Breast epithelium (tissue), 4 donors: ENCODE results near the gene ADGRG1. TPM values are rescaled to one million over a fixed set of nuclear protein-coding genes. Genes with fewer than 3 reads are reported as not detected.
"Not testable (repeated sequence)": the region's sequence is repeated elsewhere in the genome, so short reads cannot be mapped to it uniquely, and the experiment has no call there.

ENCODE experiments used
- DNase-seq, 2 donors: peaks; one replicate each; pipeline ENCODE4 v3.0.0-alpha.2; 2019; ENCODE audit warnings: low spot score in 2 of 2
- H3K27ac ChIP-seq, 2 donors: fragments of 200-600 bp; sonication (generic) in 1 of 2; one replicate each; pipeline ENCODE4 v1.5.1; 2016 to 2019; ENCODE audit warnings: mild to moderate bottlenecking in 1 of 2
- H3K27me3 ChIP-seq, 2 donors: fragments of 200-600 bp; sonication (generic) in 1 of 2; one replicate each; pipeline versions ENCODE4 v1.5.1 to v1.6.0; 2017 to 2019; ENCODE audit warnings: control low read depth in 1 of 2, mild to moderate bottlenecking in 1 of 2
- H3K36me3 ChIP-seq: fragments of 200-600 bp; one replicate; pipeline ENCODE4 v1.5.1; 2019
- H3K4me1 ChIP-seq, 2 donors: fragments of 200-600 bp; sonication (generic); one replicate each; pipeline ENCODE4 v1.5.1; 2016 to 2019; ENCODE audit warnings: control low read depth in 1 of 2
- H3K4me3 ChIP-seq, 3 donors: fragments of 200-600 bp; sonication (generic); 1 replicate in 2 of 3; 2 replicates in 1 of 3; pipeline ENCODE4 v1.5.1; 2016 to 2019; ENCODE audit warnings: mild to moderate bottlenecking in 3 of 3, moderate library complexity in 2 of 3
- H3K9me3 ChIP-seq, 2 donors: fragments of 200-600 bp; sonication (generic) in 1 of 2; one replicate each; pipeline ENCODE4 v1.5.1; 2016 to 2019; ENCODE audit warnings: control low read depth in 1 of 2
- CTCF ChIP-seq, 3 donors: fragments of 450-650 bp; IDR thresholded peaks; one replicate each; pipeline ENCODE4 v1.5.1; 2016 to 2017; ENCODE audit warnings: antibody characterized with exemption in 3 of 3, mild to moderate bottlenecking in 3 of 3, moderate library complexity in 3 of 3
- POLR2A ChIP-seq: fragments of 450-650 bp; IDR thresholded peaks from one replicate; pipeline ENCODE4 v1.6.1; 2016; ENCODE audit warnings: antibody characterized with exemption, mild to moderate bottlenecking, moderate library complexity
- POLR2AphosphoS5 ChIP-seq, 3 donors: sonication (generic); formaldehyde crosslinking; IDR thresholded peaks; one replicate each; pipeline ENCODE4 v1.6.1; 2017; ENCODE audit warnings: antibody characterized with exemption in 3 of 3
- intact Hi-C: fragments of 100-400 bp; cut with DNase I; formaldehyde crosslinking; loops from one replicate; pipeline ENCODE4 v1.15.1; 2023; ENCODE audit warnings: low total_unique reads
- total RNA-seq, 3 donors: library from RNA; depleted of rRNA; stranded (reverse); fragments of >200 nt; gene quantifications; one replicate each; pipeline ENCODE4 v1.1.0, GENCODE V29; 2016

Gene ADGRG1
- total RNA-seq, 3 donors from 2014 or later = 9.4 to 54.1 (median 34.0) TPM

GRCh38 chr16:57711993-57712392, 83.6 kb downstream of the ADGRG1 start:
- no peaks in the 10 kb centered on the region for H3K36me3 ChIP-seq
- TF ChIP-seq POLR2AphosphoS5 (IDR thresholded peaks at IDR 0.05) = no peak
- no peak for TF ChIP-seq CTCF (IDR thresholded peaks at IDR 0.05)
- TF ChIP-seq POLR2A = no peak
- no peak for DNase-seq
- H3K9me3 ChIP-seq = no peaks in the 10 kb centered on the region
- no peak overlapping the region for H3K4me3 ChIP-seq
- intact Hi-C loops = no loop called here
- H3K4me1 ChIP-seq = no peaks in the 10 kb centered on the region
- H3K27ac ChIP-seq = no peak overlapping the region
- H3K27me3 ChIP-seq = no peaks in the 10 kb centered on the region

- H3K4me3 ChIP-seq, H3K27ac ChIP-seq, H3K36me3 ChIP-seq, DNase-seq, H3K27me3 ChIP-seq, intact Hi-C loops, H3K4me1 ChIP-seq, H3K9me3 ChIP-seq: not testable (repeated sequence)
These were observed 84.1 kb downstream of the ADGRG1 start for GRCh38 chr16:57712569-57712968.

- Histone ChIP-seq H3K4me1 (no peaks in the 10 kb centered on the region), H3K27me3 (no peaks in the 10 kb centered on the region), H3K36me3 (no peaks in the 10 kb centered on the region), H3K4me3 (no peak overlapping the region), H3K9me3 (no peaks in the 10 kb centered on the region), H3K27ac (no peak overlapping the region)
- TF ChIP-seq POLR2A (no peak), POLR2AphosphoS5 (IDR thresholded peaks at IDR 0.05) (no peak), CTCF (IDR thresholded peaks at IDR 0.05) (no peak)
- intact Hi-C loops = loop anchor here (1.0 kb wide), 1 partner anchor 27 kb away; no protein-coding TSS in a partner anchor
- no peak for DNase-seq
These were observed 85.2 kb downstream of the ADGRG1 start for GRCh38 chr16:57713596-57713995.

GRCh38 chr16:57714047-57714446, 85.6 kb downstream of the ADGRG1 start:
- TF ChIP-seq POLR2A (no peak), POLR2AphosphoS5 (IDR thresholded peaks at IDR 0.05) (no peak), CTCF (IDR thresholded peaks at IDR 0.05) (no peak)
- no peak for DNase-seq
- no peaks in the 10 kb centered on the region for H3K9me3 ChIP-seq
- H3K4me3 ChIP-seq = no peak overlapping the region
- no peaks in the 10 kb centered on the region for H3K4me1 ChIP-seq
- no peaks in the 10 kb centered on the region for H3K36me3 ChIP-seq
- intact Hi-C loops = no loop called here
- H3K27ac ChIP-seq = no peak overlapping the region
- no peaks in the 10 kb centered on the region for H3K27me3 ChIP-seq

Other genes with a start within 250 kb of the ADGRG1 start
- gene CCL17, start 223.9 kb upstream of the ADGRG1 start, total RNA-seq = not detected
- 10 to 100 TPM; 23.4 to 33.2 (median 28.8) TPM for gene CIAPIN1, start 181.2 kb upstream of the ADGRG1 start, total RNA-seq
- 10 to 100 TPM; 36.0 to 42.6 (median 40.7) TPM for gene COQ9, start 181.2 kb upstream of the ADGRG1 start, total RNA-seq
- 100 to 1,000 TPM; 119 to 129 (median 127) TPM for gene POLR2C, start 166.0 kb upstream of the ADGRG1 start, total RNA-seq
- 10 to 100 TPM; 13.1 to 20.3 (median 17.6) TPM for gene DOK4, start 142.1 kb upstream of the ADGRG1 start, total RNA-seq
- 10 to 100 TPM in 2 of 3 donors, 1 to 10 TPM in 1; 6.7 to 15.1 (median 12.1) TPM for gene CCDC102A, start 92.1 kb upstream of the ADGRG1 start, total RNA-seq
- 1 to 10 TPM in 1 of 3 donors, under 1 TPM in 1, not detected in 1; 0.66 to 1.0 TPM for gene ADGRG5, start 86.0 kb upstream of the ADGRG1 start, total RNA-seq
- gene ADGRG3, start 39.7 kb downstream of the ADGRG1 start, total RNA-seq = 1 to 10 TPM in 2 of 3 donors, under 1 TPM in 1; 0.64 to 5.2 (median 1.6) TPM
- 1 to 10 TPM in 1 of 3 donors, not detected in 2; 1.5 TPM for gene DRC7, start 66.2 kb downstream of the ADGRG1 start, total RNA-seq
- gene KATNB1, start 107.1 kb downstream of the ADGRG1 start, total RNA-seq = 10 to 100 TPM; 15.5 to 20.9 (median 17.0) TPM
- gene KIFC3, start 173.9 kb downstream of the ADGRG1 start, total RNA-seq = 10 to 100 TPM; 15.7 to 36.1 (median 35.1) TPM